ENCODE data around the gene RNF13.

RNF13 gene

GRCh38 chr3:149812606-149813366 lies at the start of gene RNF13:
RNF13 (plus strand) TSS chr3:149813215; CDS start chr3:149846027, 32,812 bp downstream.
- DNase-seq, result peak; percentile 85 to 87

GRCh38 chr3:149763565-149764195 lies 49.3 kb upstream of the RNF13 start:
- DNase-seq, result no peak

DNA sequence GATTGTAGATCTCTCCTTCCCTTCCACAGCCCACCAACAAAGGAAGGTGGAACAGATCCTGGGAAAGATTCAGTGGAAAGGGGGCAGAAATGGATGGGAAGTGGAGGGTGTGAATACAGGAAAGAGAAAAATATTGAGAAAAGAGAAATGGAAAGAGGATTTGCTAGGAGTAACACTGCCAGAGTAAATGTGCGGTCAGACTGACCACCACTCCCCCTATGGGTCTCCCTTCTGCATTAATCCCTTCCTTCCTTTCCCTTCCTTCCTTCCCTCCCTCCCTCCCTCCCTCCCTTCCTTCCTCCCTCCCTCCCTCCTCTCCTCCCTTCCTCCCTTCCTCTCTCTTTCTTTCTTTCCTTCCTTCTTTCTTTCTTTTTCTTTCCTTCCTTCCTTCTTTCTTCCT lies 48.7 kb upstream of the RNF13 start:
- DNase-seq, result no peak

DNA sequence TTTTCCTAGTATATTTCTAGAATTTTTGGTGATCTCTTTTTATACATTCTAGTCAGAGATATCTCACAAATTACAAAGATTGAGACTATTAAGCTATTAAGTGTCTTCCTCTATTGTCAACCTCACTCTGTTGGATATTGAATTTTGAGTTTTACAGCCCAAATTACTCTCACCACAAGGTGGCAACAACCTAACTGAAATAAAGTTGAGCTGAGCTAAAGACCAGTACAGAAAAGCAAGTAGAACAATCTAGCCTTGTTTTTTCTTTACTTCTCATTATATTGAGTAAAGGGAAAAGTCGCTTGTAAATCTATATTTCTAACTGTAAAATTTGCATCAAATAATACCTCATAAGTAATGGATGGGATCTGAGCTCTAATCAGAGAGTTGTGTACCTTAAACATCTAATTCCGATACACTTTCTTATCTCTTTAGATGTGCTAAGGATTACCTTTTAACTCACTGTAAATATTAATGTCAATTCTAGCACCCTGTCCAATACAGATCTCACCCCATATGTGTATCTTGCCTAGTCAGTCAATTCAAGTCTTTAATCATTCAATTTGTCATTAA lies 47.2 kb upstream of the RNF13 start:
- DNase-seq, result no peak

DNA sequence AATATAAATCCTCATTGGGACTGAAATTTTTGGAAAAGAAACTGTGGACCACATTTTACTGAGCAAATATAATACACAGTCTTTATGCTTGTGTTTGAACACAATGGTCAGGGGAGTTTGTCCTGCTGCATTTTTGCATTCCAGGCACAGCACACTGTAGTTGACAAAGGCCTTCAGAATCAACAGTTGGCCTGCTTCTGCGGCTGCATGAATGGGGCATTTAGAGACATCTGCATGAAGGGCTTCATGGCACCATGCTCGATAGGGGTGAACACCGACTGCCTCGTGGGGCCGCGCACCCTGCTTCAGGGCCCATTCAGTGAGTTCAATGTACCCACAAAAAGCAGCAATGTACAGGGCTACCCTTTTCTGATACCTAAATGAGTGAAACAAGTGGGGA lies 45.3 kb upstream of the RNF13 start:
- no peak for DNase-seq

DNA sequence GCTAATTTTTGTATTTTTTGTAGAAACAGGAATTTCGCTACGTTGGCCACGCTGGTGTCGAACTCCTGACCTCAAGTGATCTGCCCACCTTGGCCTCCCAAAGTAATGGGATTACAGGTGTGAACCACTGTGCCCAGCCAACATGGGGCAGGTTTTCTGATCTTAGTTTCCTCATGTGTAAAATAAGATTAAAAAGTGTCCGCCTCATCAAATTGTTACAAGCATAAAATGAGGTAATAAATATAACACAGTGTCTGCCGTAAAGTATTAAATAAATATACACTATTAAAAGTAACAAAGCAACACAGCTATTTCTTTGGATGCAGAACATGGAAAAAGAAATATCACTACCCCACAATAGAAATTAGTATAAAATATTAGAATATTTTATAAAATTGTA lies 44.3 kb upstream of the RNF13 start:
- DNase-seq, result no peak

- no peak for DNase-seq
Measured at GRCh38 chr3:149770246-149770645, 42.8 kb upstream of the RNF13 start.

DNA sequence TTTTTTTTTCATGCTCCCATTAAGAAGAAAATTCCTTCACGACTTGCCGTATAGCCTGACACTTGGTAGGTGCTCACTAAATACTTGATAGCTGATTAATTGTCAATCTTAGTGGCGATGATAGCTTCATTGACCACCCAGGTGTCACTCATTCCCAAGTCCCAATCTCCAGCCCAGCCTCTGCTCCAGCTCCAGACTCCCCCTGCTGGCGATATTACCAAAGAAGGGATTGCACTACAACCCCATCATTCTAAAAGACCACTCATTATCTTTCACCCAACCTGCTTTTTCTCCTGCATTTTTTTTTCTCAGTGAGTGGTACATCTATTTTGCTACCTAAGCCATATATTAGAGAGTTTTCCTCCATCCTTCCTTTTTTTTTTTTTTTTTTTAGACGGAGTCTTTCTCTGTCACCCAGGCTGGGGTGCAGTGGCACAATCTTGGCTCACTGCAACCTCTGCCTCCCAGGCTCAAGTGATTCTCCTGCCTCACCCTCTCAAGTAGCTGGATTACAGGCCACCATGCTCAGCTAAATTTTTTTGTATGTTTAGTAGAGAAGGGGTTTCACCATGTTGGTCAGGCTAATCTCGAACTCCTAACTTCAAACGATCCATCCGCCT lies 41.3 kb upstream of the RNF13 start:
- peak; percentile 1 to 6 for DNase-seq

DNA sequence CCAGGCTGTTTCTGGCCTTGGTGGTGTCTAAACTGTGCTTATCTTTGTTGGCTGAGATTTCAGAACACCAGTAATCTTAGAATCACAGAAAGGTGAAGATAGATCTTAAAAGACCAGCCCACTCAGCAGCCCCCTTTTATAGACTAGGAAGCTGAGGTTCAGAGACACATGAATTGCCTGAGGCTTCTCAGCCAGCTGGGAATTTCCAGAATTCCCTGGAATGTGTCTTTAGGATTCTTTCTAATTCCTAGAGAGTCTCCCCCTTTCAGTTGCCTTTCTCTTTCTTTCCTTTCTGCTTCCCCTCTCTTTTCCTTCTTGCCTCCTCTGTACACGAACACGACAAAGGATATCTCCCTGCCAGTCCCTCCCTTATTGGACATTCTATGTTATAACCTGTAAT lies 40.2 kb upstream of the RNF13 start:
- no peak for DNase-seq

DNA sequence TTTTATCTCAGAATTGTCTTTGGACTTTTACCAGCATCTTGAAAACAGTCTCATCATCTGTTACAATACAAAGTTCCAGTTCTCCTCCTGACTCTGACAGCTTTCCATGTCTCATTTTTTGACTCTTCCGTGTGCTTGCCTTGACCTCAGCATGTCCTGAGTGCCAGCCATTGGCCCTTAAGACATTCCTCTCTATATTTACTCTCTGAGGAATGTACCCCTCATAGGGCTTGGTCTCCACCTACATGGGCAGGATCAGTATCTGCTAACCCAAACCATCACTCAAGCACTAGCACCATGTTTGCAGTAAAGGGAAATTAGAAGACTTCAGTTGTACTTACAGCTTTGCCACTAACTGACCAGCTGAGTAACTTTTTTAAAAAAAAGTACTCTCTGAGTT lies 36.8 kb upstream of the RNF13 start:
- no peak for DNase-seq

GRCh38 chr3:149777414-149778214 lies 35.4 kb upstream of the RNF13 start:
- DNase-seq, result no peak

GRCh38 chr3:149781211-149781610 lies 31.8 kb upstream of the RNF13 start:
- no peak for DNase-seq

- DNase-seq, result no peak
Measured at GRCh38 chr3:149781741-149782140, 31.3 kb upstream of the RNF13 start.

DNA sequence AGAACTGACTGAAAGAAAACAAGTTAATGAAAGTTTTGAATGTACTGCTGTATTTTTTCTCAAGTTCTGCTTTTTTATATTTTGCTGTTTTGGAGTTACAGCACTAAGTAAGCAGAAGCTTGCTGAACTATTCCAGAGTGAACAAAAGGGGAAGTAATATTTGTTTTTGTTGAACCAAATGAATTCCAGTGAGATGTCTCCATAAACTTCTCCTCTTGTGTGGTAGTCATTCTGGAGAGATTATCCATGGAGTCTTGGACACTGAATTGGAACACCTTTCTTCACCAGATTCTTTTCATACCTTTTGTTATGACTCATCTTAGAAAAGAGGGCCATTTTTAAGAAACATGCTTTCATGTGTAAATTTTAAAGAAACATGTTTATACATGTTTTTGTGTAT lies 29.4 kb upstream of the RNF13 start:
- no peak for DNase-seq

DNA sequence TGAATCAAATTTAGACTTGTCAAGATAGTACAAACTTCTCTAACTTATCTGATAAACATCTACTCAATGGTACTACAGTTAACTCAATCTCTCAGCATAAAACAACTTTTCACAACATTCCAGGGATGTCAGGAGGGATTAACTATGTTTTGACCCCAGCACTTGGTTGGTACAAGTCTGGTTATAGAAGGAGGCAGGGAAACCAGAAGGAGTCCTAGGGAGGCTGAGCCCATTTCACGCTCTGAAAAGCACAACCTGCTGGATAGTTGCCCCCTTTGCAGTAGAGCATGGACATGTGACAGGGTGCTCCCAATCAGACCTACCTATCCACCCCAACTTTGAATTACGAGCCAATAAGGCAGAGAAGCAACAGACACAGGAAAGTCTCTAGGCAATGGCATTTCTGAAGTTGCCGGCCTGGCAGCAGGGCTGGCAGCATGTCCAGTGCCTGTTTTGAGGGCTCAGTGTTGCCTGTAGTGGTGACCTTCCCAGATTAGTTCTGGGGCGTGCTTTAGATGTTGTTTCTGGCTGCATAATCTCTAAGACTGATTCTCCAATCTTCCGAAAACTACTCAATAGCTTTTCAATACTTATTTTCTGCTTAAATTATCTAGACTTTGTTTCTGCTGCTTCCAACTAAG lies 28.8 kb upstream of the RNF13 start:
- DNase-seq, result no peak

GRCh38 chr3:149790268-149790667 lies 22.7 kb upstream of the RNF13 start:
- no peak for DNase-seq

GRCh38 chr3:149790698-149791097 lies 22.3 kb upstream of the RNF13 start:
- no peak for DNase-seq

DNA sequence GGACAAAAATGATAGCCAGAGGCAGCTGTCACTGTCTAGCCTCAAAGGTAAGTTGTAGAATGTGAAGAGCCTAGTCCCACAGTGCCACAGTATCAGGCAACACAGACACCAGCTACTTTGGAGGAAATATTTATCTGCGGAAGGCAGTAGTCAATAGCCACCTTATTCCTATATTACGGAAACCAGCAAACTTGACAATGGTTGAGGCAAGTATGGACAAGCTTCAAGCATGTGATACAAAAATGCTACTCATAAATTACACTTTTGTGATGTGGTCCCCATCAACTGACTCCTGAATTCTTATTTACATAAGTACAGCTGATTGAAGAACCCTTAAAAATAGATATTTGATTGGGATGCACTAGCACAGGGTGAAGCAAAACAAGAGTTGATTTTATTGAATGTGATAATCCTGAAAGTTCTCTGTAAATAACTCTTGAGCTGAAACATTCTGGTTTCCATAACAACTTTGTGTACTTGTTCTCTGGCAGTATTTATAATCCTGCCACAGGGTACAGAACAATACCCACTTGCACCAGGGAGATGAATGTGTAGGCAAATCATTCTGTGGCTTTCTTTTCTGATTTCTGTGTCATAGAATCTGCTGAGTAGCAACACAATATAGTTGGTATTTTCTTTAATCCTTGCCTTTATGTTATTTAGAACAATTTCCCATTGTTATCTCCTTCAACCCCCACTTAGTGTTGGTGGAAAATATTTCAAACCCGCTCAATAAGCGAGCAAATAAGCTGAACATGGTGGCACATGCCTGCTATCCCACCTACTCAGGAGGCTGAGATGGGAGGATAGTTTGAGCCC lies 20.4 kb upstream of the RNF13 start, which contains the start of gene ANKUB1:
Gene ANKUB1 (minus strand): TSS at position 103 of the 819 bp plus-strand sequence. CDS start 188 bp downstream, outside the sequence.
- DNase-seq, result no peak

GRCh38 chr3:149796026-149796425 lies 17.0 kb upstream of the RNF13 start:
- no peak for DNase-seq

GRCh38 chr3:149800693-149801092 lies 12.3 kb upstream of the RNF13 start:
- DNase-seq, result no peak

DNA sequence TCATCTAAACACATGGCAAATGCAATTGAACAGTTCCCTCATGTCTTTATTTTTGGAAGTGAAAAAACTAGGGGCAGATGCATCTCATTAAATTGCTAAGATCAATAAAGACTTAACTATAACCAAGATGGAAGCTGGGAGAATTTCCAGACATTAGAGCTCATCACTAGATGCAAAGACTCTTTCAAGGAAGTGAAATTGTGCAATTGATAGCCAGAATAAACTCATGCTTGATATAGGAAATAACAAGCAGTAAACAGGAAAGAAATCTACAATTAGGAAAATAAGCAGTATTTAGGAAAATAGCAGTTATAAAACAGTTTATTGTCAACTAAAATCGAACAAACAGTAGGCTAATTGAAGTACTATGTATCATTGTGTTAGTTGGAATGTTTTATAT lies 11.8 kb upstream of the RNF13 start:
- DNase-seq, result no peak

Data from NCI-H1930 (cell line).